Stimulated activated CD4-positive, alpha-beta T cell treated with anti-CD3 and anti-CD28 coated beads, Interleukin-2, amount 100 ng/mL, for 24 hours (primary cell): ENCODE measurements around the gene CACNA2D3.

Experiments
- DNase-seq, 2 donors: peaks; one replicate each; pipeline ENCODE4 v3.0.0-alpha.2; 2020

The CACNA2D3 gene

DNA sequence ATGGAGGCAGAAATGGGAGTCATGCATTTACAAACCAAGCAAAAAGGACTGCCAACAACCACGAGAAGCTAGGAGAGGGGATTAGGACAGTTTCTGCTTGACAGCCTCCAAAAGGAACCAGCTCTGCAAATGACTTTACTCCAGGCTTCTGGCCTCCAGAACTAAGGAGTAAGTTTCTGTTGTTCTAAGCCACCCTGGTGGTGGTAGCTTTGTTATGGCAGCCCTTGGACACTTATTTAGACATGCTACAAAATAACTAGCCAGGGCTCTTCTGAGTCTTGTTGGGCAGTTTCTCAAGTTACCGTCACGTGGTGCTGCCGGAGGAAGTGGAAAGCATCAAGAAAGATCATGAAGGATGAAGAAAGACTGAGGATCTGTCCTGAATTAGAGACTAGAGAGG, 419.0 kb downstream of the CACNA2D3 start:
- no peak for DNase-seq

DNA sequence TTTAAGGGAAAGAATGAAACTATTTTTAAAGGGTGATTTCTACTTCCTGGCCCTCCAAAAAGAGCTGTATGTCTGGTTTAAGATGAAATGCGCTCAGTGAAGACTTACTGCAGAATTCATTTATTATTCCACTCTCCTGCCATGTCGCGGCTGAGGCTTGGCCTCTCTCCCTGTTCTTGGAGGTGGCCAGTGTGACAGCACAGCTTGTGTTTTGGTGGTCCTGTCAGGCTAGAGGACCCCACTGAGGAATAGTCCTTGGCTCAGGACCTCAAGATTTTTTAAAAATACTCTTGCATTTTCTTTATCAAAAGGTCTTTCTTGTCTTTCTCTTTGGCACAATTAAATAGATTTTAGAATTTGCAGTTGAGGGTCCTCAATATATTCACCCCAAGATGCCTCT, 421.1 kb downstream of the CACNA2D3 start:
- DNase-seq: no peak

GRCh38 chr3:54547051-54547450, 424.7 kb downstream of the CACNA2D3 start:
- no peak for DNase-seq

- DNase-seq: no peak
Measured at GRCh38 chr3:54547846-54548245, 425.5 kb downstream of the CACNA2D3 start.

- no peak for DNase-seq
Measured at GRCh38 chr3:54549607-54550220, 427.4 kb downstream of the CACNA2D3 start.

DNA sequence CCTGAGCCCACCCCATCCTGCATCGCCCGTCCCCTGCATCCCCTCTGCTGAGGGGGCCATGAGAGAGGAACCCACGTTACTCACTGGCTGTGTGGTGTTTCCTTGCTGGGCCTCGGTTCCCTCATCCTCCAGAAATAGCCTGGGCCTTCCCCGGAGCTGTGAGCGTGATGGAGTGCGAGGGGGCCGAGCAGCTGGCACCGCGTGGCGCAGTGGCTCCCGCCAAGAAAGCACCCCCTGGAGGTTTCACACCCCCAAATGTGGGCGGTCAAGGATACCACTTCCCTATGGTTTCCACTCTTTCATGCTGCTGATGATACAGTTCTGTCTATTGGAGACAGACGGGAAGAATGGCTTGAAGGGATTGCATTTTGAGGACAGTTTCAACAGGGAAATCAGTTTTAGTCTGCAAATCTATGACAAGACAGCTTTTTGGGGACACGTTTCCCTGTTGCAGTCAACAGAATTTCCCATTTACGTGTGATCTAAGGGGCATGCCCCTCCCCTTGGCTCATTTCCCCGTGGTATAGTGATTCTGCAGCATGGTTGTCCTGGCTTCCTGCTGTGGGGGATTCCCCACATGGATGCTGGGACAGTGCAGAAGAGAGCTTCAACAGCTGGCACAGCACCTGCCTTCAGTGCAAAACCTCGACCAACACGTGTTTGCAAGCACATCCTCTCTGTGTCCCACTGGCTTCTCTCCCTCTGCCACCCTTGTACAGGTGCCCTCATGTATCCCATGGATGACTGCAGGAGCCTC, 428.0 kb downstream of the CACNA2D3 start:
- no peak for DNase-seq

DNA sequence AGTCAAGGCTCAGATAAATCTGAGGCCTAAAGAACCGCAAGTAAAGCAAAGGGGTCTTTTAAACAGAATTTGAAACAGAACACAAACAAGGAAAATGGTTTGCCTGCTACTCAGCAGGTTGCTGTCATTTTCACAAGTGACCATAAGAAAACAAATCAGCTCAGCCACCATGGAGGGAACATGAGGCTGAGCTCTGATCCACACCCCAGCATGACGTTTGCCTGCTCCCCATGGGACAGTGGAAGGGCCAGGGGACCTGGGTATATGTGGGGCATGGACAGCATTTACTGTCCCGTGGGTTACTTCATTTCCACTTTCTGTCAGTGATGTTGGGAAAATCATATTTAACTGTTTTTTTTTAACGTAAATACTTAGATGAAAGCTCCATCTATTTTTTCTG, 434.3 kb downstream of the CACNA2D3 start:
- no peak for DNase-seq

- no peak for DNase-seq
Measured at GRCh38 chr3:54557538-54558428, 435.4 kb downstream of the CACNA2D3 start.

GRCh38 chr3:54563501-54564200, 441.3 kb downstream of the CACNA2D3 start:
- no peak for DNase-seq

DNA sequence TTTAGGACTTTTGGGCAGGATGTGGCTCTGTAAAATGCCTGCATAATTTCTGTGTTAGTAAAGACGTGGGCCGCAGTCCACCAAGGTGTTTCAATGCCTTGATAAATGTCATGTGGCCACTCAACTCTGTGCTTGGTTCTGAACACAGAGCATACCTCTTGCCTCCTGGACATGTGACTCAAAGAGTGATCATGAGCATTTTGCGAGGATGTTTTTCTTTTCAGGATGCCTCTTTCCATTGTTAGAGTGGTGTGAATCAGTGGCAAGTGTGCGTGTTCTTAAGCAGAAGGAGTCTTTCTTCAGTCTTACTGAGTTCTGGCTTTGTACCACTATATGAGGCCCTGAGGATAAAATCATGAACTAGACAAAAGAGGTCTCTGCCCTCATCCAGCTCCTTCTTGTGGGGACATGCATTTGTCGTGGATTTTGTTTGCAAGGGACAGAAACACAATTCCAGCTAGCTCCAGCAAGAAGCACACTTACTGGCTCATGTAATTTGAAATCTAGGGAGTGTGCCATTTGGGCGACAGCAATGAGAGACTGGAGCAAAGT, 442.1 kb downstream of the CACNA2D3 start:
- no peak for DNase-seq

- no peak for DNase-seq
Measured at GRCh38 chr3:54565956-54566355, 443.6 kb downstream of the CACNA2D3 start.

- no peak for DNase-seq
Measured at GRCh38 chr3:54567949-54568348, 445.6 kb downstream of the CACNA2D3 start.

- DNase-seq: no peak
Measured at GRCh38 chr3:54570008-54570407, 447.7 kb downstream of the CACNA2D3 start.

- DNase-seq: no peak
Measured at GRCh38 chr3:54572197-54572895, 450.0 kb downstream of the CACNA2D3 start.

DNA sequence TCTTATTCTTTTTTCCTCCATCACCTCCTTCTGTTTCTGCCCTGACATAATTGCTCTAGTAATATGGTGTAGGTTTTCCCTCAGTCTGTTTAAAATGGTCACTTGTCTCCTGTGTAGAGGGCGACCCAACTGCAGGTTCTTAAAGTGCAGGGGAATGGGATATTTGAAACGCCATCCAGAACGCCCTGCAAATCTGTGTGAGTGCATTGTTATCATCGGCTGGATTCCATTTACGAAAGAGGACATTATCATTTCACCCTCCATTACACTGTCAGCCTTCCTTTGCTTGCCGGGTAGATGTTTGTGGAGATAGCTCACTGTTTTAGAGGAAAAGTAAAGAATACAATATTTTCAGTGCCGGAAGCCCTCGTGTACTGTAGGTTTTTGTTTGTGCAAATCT, 451.5 kb downstream of the CACNA2D3 start:
- DNase-seq: no peak

DNA sequence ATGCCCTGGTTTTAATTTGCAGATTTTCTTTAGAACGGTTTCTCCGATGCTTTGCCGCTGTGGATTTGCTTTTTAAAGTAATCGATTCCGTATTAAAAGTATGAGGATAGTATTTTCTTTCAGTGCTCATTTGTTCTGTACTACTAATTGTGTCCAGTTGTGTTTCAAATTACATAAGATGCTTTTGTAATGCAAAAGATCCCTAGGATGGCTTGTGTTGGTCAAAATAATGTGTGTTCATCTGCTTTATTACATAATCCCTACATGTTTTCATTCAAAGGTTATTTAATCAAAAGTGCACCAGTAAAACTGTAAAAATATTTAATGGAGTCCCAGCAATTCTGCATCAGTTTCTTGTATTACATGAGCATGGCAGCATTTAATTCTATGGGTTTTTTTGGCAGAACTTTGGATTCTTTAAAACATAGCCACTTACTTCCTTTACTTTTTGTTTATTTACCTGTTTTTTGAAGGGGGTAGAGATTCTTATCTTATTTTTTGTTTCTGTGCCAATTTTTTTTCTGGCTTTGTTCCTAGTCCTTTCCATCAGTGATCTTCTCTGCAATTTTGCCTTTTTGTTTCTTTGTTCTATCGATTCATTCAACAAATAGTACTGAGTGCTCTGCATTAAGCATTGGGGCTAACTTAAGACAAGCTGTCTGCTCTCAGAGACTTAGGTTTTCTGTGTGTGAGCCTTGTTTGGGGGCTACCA, 452.7 kb downstream of the CACNA2D3 start:
- no peak for DNase-seq

DNA sequence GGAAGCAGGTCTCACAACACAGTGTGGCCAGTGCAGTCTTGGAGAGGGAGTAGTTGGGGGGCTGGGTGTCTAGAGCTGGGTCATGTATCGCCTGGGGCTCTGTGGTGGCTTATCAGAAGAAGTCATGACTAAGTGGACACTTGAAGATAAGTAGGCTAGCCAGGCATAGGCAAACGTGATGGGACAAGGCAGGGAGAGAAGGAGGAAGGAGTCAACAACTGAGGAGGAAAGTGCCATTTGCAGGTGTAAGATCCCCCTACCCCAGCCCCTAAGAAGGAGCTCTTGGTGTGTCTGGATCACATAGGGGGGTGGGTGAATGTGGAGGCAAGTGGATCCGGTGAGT, 453.2 kb downstream of the CACNA2D3 start:
- no peak for DNase-seq

DNA sequence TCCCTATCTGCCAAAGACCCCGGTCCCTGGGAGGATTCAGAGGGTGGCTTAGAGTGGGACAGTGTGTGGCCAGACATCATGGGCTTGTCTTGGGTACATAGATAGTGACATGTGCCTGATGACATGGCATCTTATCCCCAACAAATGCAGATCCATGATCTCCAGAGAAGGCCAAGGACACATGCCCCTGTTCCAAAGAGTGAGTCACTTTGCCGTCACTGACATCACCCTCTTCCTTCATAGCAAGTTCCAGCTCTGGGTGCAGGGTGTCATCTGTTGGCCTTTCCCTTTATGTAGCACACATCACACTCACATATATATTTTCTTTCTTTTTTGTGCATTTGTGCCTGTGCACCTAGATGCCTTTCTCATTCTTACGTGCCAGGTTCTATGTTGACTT, 455.0 kb downstream of the CACNA2D3 start:
- no peak for DNase-seq

DNA sequence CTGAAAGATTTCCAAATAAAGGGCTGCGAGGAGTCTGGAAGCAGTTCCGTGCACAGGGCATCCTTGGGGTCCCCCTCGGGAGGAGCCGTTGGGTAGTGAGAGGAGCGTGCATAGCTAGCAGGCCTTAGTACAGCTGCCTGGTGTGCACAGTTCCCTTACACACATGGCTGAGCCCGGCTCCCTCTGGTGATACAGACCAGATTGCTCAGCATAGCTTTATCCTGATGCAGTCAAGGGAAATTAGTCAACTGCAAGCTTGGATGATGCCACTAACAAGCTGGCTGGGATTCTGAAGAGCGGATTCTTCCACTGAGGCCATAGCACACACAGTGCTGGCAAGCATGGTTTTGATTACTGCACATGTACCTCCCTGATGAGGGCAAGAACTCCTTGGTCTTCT, 456.1 kb downstream of the CACNA2D3 start:
- no peak for DNase-seq

DNA sequence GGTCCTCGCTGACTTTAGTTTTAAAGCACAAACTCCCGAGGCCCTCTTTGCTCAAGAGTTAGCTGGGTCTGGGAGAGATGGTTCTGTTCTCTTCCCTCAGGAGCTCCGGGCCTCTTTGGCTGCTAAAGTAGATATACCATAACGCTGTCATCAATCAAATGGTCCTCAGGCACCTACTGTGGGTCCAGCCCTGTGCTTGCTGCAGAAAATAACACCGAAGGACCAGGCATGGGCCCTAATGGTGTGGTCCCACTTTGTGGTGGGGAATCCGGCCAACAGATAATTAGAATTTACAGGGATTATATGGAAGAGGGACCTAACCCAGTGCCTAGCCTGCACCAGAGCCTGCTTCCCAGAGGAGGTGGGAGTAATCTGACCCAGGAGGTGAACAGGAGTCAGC, 458.1 kb downstream of the CACNA2D3 start:
- no peak for DNase-seq

- no peak for DNase-seq
Measured at GRCh38 chr3:54582424-54582823, 460.1 kb downstream of the CACNA2D3 start.

DNA sequence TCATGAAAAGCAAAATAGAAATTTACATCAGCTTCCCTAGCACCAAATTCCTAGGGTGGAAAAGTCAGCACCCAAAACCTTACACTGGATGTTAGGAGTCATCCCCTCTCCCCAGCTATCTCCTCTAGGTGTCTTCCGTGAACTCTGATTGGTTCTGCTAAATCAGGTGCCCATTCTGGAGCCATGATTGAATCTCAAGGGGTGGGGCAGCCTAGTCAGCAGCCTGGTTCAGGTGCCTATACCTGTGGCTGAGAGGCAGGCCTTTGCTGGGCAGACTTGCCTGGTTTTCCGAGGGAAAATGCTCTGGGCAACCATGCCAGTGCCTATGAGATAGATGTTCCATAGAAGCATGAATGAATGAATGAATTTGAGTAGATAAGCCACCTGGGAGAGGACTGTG, 468.8 kb downstream of the CACNA2D3 start:
- DNase-seq: no peak
